Caco-2 (cell line): ENCODE results near the gene NUTF2. TPM values are rescaled to one million over a fixed set of nuclear protein-coding genes. Genes with fewer than 3 reads are reported as not detected.

ENCODE experiments used
- BruUV-seq: library from RNA; stranded (reverse); fragments of 400-500 nt; replicated peaks from 2 replicates; lab custom pipeline; 2021; lab: Mats Ljungman, UMichigan
- CTCF ChIA-PET: fragments of 300-600 bp; sonication (Branson Sonifier 250); formaldehyde crosslinking; loops from one replicate; lab custom pipeline; 2022; ENCODE audit warnings: antibody characterized with exemption; lab: Charles Lee
- POLR2A ChIA-PET: fragments of 300-600 bp; sonication (Branson Sonifier 250); formaldehyde crosslinking; loops from one replicate; lab custom pipeline; 2022; ENCODE audit warnings: antibody characterized with exemption; lab: Charles Lee
- DNase-seq, 2 experiments: peaks; one replicate each; pipeline versions ENCODE4 v3.0.0 to v3.0.0-alpha.2; 2020 to 2022
- H3K27me3 ChIP-seq: replicated peaks from 2 replicates; pipeline ENCODE4 v1.6.0; 2011; ENCODE audit warnings: low read length; ENCODE audit not compliant: control insufficient read depth, insufficient read depth
- H3K36me3 ChIP-seq: 2 replicates; pipeline ENCODE4 v1.5.1; 2011; ENCODE audit warnings: low read length; ENCODE audit not compliant: control insufficient read depth, insufficient read depth
- H3K4me1 ChIP-seq: fragments of 250-450 bp; sonication (Bioruptor Pico); 2 replicates; pipeline ENCODE4 v1.5.1; 2020; ENCODE audit warnings: mild to moderate bottlenecking
- H3K4me3 ChIP-seq: 2 replicates; pipeline ENCODE4 v1.5.1; 2011; ENCODE audit warnings: low read depth, mild to moderate bottlenecking, control low read depth, low read length
- H3K9me3 ChIP-seq: fragments of 250-450 bp; sonication (Bioruptor Pico); 2 replicates; pipeline ENCODE4 v1.5.1; 2020; ENCODE audit warnings: mild to moderate bottlenecking, moderate library complexity
- H3K27ac Mint-ChIP-seq: one replicate; pipeline ENCODE4 v1.8.0; 2022; ENCODE audit warnings: mixed read lengths; ENCODE audit not compliant: unreplicated experiment
- H3K27me3 Mint-ChIP-seq: one replicate; pipeline ENCODE4 v1.8.0; 2022; ENCODE audit warnings: mixed read lengths; ENCODE audit not compliant: insufficient read depth, unreplicated experiment
- H3K36me3 Mint-ChIP-seq: one replicate; pipeline ENCODE4 v1.8.0; 2022; ENCODE audit warnings: mild to moderate bottlenecking, mixed read lengths; ENCODE audit not compliant: insufficient read depth, unreplicated experiment
- H3K4me1 Mint-ChIP-seq: one replicate; pipeline ENCODE4 v1.8.0; 2022; ENCODE audit warnings: low read depth, mixed read lengths; ENCODE audit not compliant: unreplicated experiment
- H3K4me3 Mint-ChIP-seq: one replicate; pipeline ENCODE4 v1.8.0; 2022; ENCODE audit warnings: mild to moderate bottlenecking, moderate library complexity, mixed read lengths; ENCODE audit not compliant: unreplicated experiment
- H3K9me3 Mint-ChIP-seq: one replicate; pipeline ENCODE4 v1.8.0; 2022; ENCODE audit warnings: mixed read lengths; ENCODE audit not compliant: unreplicated experiment
- CTCF ChIP-seq, 2 experiments: fragments of 200-600 bp in 1 of 2; IDR thresholded peaks; 1 replicate in 1 of 2; 2 replicates in 1 of 2; pipeline versions ENCODE4 v1.5.1 to v1.8.0; 2011 to 2022; ENCODE audit warnings: antibody characterized with exemption in 1 of 2, control low read depth in 1 of 2, inconsistent platforms in 1 of 2, low read depth in 1 of 2, low read length in 1 of 2, mild to moderate bottlenecking in 1 of 2, moderate library complexity in 1 of 2; ENCODE audit not compliant: insufficient read depth in 1 of 2, severe bottlenecking in 1 of 2, unreplicated experiment in 1 of 2
- intact Hi-C: fragments of 100-400 bp; cut with micrococcal nuclease; formaldehyde crosslinking; loops from one replicate; pipeline ENCODE4 v1.10.0; 2022; ENCODE audit not compliant: unreplicated experiment
- total RNA-seq: library from RNA; stranded (reverse); gene quantifications from 2 replicates; pipeline ENCODE4 v1.2.3, GENCODE V29; 2022

Gene NUTF2
- total RNA-seq, 1 experiment from 2014 or later, result 239 TPM

DNA sequence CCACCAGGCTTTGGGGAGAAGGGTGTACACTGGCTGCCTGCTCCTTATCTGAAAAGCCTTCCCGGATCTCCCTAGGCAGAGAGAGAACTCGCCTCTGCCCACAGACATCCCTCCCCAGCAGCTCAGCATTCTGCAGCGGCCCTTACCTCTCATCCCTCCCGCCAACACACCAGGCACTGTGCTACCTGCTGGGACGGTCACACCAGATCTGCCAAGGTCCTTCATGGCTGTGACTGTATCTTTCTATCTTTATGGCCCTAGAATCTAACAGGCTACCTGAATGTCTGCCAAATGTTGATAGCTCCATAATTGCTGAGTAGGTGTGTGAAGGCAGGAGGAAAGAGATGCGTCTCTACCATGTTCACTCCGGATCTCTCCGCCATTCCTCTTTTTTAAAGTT is 32.2 kb upstream of the NUTF2 start:
- Histone ChIP-seq H3K4me3 (no peak overlapping the region), H3K9me3 (no peaks in the 10 kb centered on the region), H3K36me3 (no peaks in the 10 kb centered on the region), H3K27me3 (no peaks in the 10 kb centered on the region), H3K4me1 (no peaks in the 10 kb centered on the region)
- ChIA-PET CTCF (interaction anchor here (0.7 to 3.4 kb wide), 6 partner anchors 19 to 224 kb away, joined by 4 to 48 read pairs (median 8); no protein-coding TSS in a partner anchor), POLR2A (interaction anchor here (0.7 to 1.3 kb wide), 2 partner anchors 56 to 96 kb away, joined by 3 to 4 read pairs; partner anchors contain the start of gene GFOD2)
- no peaks in the 10 kb centered on the region for H3K36me3 Mint-ChIP-seq
- intact Hi-C loops, result no loop called here
- no peaks in the 10 kb centered on the region for H3K9me3 Mint-ChIP-seq
- no peak overlapping the region for H3K4me3 Mint-ChIP-seq
- H3K27ac Mint-ChIP-seq, result no peak overlapping the region
- TF ChIP-seq CTCF (IDR thresholded peaks at IDR 0.05; ENCODE audit: insufficient read depth in 1 of 2, low read depth in 1 of 2, low read length in 1 of 2, severe bottlenecking in 1 of 2, unreplicated experiment in 1 of 2), result no peak
- no peaks in the 10 kb centered on the region for H3K4me1 Mint-ChIP-seq
- no peak for DNase-seq
- no peaks in the 10 kb centered on the region for H3K27me3 Mint-ChIP-seq
- BruUV-seq, result no TSS peak

- H3K27me3 Mint-ChIP-seq, result no peaks in the 10 kb centered on the region
- no peaks in the 10 kb centered on the region for H3K36me3 Mint-ChIP-seq
- H3K4me1 ChIP-seq, result no peaks in the 10 kb centered on the region
- intact Hi-C loops, result no loop called here
- no peaks in the 10 kb centered on the region for H3K9me3 ChIP-seq
- no peak for TF ChIP-seq CTCF (IDR thresholded peaks at IDR 0.05; ENCODE audit: insufficient read depth in 1 of 2, low read depth in 1 of 2, low read length in 1 of 2, severe bottlenecking in 1 of 2, unreplicated experiment in 1 of 2)
- no peaks in the 10 kb centered on the region for H3K4me1 Mint-ChIP-seq
- no peak overlapping the region for H3K4me3 ChIP-seq
- ChIA-PET CTCF (interaction anchor here (0.6 to 0.9 kb wide), 3 partner anchors 139 to 264 kb away, joined by 3 to 5 read pairs (median 4); no protein-coding TSS in a partner anchor), POLR2A (interaction anchor here (0.6 kb wide), 1 partner anchor 283 kb away, joined by 4 read pairs; no protein-coding TSS in a partner anchor)
- H3K4me3 Mint-ChIP-seq, result no peak overlapping the region
- BruUV-seq, result no TSS peak
- H3K27me3 ChIP-seq, result no peaks in the 10 kb centered on the region
- no peaks in the 10 kb centered on the region for H3K9me3 Mint-ChIP-seq
- H3K27ac Mint-ChIP-seq, result no peak overlapping the region
- no peaks in the 10 kb centered on the region for H3K36me3 ChIP-seq
- no peak for DNase-seq
These were observed 26.0 kb upstream of the NUTF2 start for GRCh38 chr16:67820608-67821259.

DNA sequence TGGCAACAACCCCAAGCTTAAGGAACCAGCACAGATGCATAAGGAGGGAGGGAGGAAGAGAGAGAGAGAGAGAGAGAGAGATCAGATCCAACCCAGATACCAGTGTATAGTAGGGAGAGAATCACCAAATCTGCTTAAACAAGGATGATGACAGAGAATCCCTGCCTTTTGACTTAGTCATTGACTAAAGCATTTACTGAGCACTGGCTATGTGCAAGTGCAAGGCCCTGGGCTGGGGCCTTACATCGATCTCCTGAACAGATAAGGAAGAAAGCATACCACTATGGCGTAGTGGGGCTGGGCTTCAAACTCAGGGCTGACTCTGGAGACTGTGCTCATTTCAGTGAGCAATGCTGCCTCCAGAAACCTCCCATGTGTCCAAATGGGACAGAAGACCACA is 24.2 kb upstream of the NUTF2 start:
- Mint-ChIP-seq H3K27ac (no peak overlapping the region), H3K36me3 (no peaks in the 10 kb centered on the region), H3K27me3 (no peaks in the 10 kb centered on the region), H3K4me3 (no peak overlapping the region), H3K9me3 (no peaks in the 10 kb centered on the region), H3K4me1 (no peaks in the 10 kb centered on the region)
- TF ChIP-seq CTCF (IDR thresholded peaks at IDR 0.05; ENCODE audit: insufficient read depth in 1 of 2, low read depth in 1 of 2, low read length in 1 of 2, severe bottlenecking in 1 of 2, unreplicated experiment in 1 of 2), result no peak
- H3K4me1 ChIP-seq, result no peaks in the 10 kb centered on the region
- H3K36me3 ChIP-seq, result no peaks in the 10 kb centered on the region
- no peak overlapping the region for H3K4me3 ChIP-seq
- no TSS peak for BruUV-seq
- ChIA-PET CTCF (interaction anchor here (0.7 kb wide), 1 partner anchor 33 kb away, joined by 3 read pairs; no protein-coding TSS in a partner anchor), POLR2A (no interaction called here)
- no peaks in the 10 kb centered on the region for H3K27me3 ChIP-seq
- no peaks in the 10 kb centered on the region for H3K9me3 ChIP-seq
- no peak for DNase-seq
- intact Hi-C loops, result no loop called here
